Stimulated activated CD8-positive, alpha-beta memory T cell treated with anti-CD3 and anti-CD28 coated beads, Interleukin-4, amount 100 ng/mL, for 1 hour (primary cell): ENCODE measurements around the gene RNF157.

ENCODE experiments used
- DNase-seq, 2 donors: peaks; one replicate each; pipeline ENCODE4 v3.0.0-alpha.2; 2020; ENCODE audit warnings: low read depth in 2 of 2, low spot score in 1 of 2

Gene RNF157

GRCh38 chr17:76102944-76103273 is 137.4 kb downstream of the RNF157 start:
- no peak for DNase-seq

GRCh38 chr17:76097716-76098295 is 142.5 kb downstream of the RNF157 start:
- DNase-seq, result no peak

GRCh38 chr17:76095943-76096342 is 144.3 kb downstream of the RNF157 start:
- DNase-seq, result no peak

- DNase-seq, result no peak
Observed at GRCh38 chr17:76094046-76094445, 146.2 kb downstream of the RNF157 start.

GRCh38 chr17:76092526-76093413 is 147.5 kb downstream of the RNF157 start:
- DNase-seq, result no peak
